Mesenchymal stem cell (in vitro differentiated cells and primary cell): ENCODE measurements around the gene CRKL.

ENCODE experiments used
- DNase-seq: peaks from one replicate; pipeline ENCODE4 v3.0.0-alpha.2; 2013
- H2AFZ ChIP-seq: one replicate; pipeline ENCODE4 v1.6.1; 2013; ENCODE audit warnings: low read depth, mild to moderate bottlenecking, control low read depth, inconsistent platforms, low read length, moderate library complexity
- H2AK5ac ChIP-seq: 2 replicates; pipeline ENCODE4 v1.6.1; 2013; ENCODE audit warnings: low read length, moderate library complexity, mild to moderate bottlenecking, inconsistent platforms; ENCODE audit not compliant: severe bottlenecking
- H2BK120ac ChIP-seq: one replicate; pipeline ENCODE4 v1.6.1; 2013; ENCODE audit warnings: low read depth, mild to moderate bottlenecking, inconsistent platforms, low read length, moderate library complexity
- H2BK12ac ChIP-seq, 2 experiments: one replicate each; pipeline ENCODE4 v1.6.1; 2013; ENCODE audit warnings: inconsistent platforms in 2 of 2, low read length in 2 of 2, mild to moderate bottlenecking in 2 of 2, moderate library complexity in 2 of 2, control low read depth in 1 of 2
- H2BK15ac ChIP-seq: one replicate; pipeline ENCODE4 v1.6.1; 2013; ENCODE audit warnings: mild to moderate bottlenecking, low read depth, inconsistent platforms; ENCODE audit not compliant: poor library complexity, severe bottlenecking
- H2BK5ac ChIP-seq: 2 replicates; pipeline ENCODE4 v1.6.1; 2013; ENCODE audit warnings: low read depth, mild to moderate bottlenecking, low read length, control low read depth, inconsistent platforms; ENCODE audit not compliant: poor library complexity, severe bottlenecking
- H3K14ac ChIP-seq, 2 experiments: one replicate each; pipeline ENCODE4 v1.6.1; 2013; ENCODE audit warnings: inconsistent platforms in 2 of 2, low read length in 2 of 2, control low read depth in 1 of 2, mild to moderate bottlenecking in 1 of 2, moderate library complexity in 1 of 2
- H3K18ac ChIP-seq, 2 experiments: one replicate each; pipeline ENCODE4 v1.6.1; 2013; ENCODE audit warnings: inconsistent platforms in 2 of 2, low read length in 2 of 2, control low read depth in 1 of 2, low read depth in 1 of 2, mild to moderate bottlenecking in 1 of 2
- H3K23ac ChIP-seq, 2 experiments: one replicate each; pipeline ENCODE4 v1.6.1; 2013; ENCODE audit warnings: inconsistent platforms in 2 of 2, low read length in 2 of 2, mild to moderate bottlenecking in 2 of 2, moderate library complexity in 2 of 2, control low read depth in 1 of 2
- H3K27ac ChIP-seq: 2 replicates; pipeline ENCODE4 v1.5.1; 2013; ENCODE audit warnings: mild to moderate bottlenecking, moderate library complexity, low read length, control low read depth, inconsistent platforms; ENCODE audit not compliant: poor library complexity, severe bottlenecking
- H3K27me3 ChIP-seq, 2 experiments: 2 replicates each; pipeline versions ENCODE4 v1.6.1 to v1.7.0; 2013; ENCODE audit warnings: low read length in 2 of 2, mild to moderate bottlenecking in 2 of 2, moderate library complexity in 2 of 2, control low read depth in 1 of 2, inconsistent platforms in 1 of 2; ENCODE audit not compliant: control insufficient read depth in 1 of 2, insufficient read depth in 1 of 2
- H3K36me3 ChIP-seq, 2 experiments: 2 replicates each; pipeline versions ENCODE4 v1.6.1 to v1.7.0; 2013; ENCODE audit warnings: low read length in 2 of 2, control low read depth in 1 of 2, inconsistent platforms in 1 of 2, low read depth in 1 of 2, mild to moderate bottlenecking in 1 of 2; ENCODE audit not compliant: insufficient read depth in 2 of 2, control insufficient read depth in 1 of 2
- H3K4ac ChIP-seq, 2 experiments: one replicate each; pipeline ENCODE4 v1.6.1; 2013; ENCODE audit warnings: inconsistent platforms in 2 of 2, low read length in 2 of 2, mild to moderate bottlenecking in 2 of 2, moderate library complexity in 2 of 2, control low read depth in 1 of 2, low read depth in 1 of 2
- H3K4me1 ChIP-seq: 2 replicates; pipeline ENCODE4 v1.6.1; 2013; ENCODE audit warnings: low read depth, low read length, control low read depth; ENCODE audit not compliant: control insufficient read depth, insufficient read depth
- H3K4me2 ChIP-seq: 2 replicates; pipeline ENCODE4 v1.6.1; 2013; ENCODE audit warnings: low read length, mild to moderate bottlenecking, inconsistent platforms; ENCODE audit not compliant: poor library complexity, severe bottlenecking
- H3K4me3 ChIP-seq, 2 experiments: 2 replicates each; pipeline versions ENCODE4 v1.5.1 to v1.7.0; 2013; ENCODE audit warnings: low read length in 2 of 2, mild to moderate bottlenecking in 2 of 2, control low read depth in 1 of 2, low read depth in 1 of 2; ENCODE audit not compliant: insufficient read depth in 1 of 2
- H3K79me1 ChIP-seq: replicated peaks from 2 replicates; pipeline ENCODE4 v1.6.1; 2013; ENCODE audit warnings: mild to moderate bottlenecking, control low read depth, low read length, inconsistent platforms; ENCODE audit not compliant: poor library complexity, severe bottlenecking
- H3K9ac ChIP-seq: 2 replicates; pipeline ENCODE4 v1.7.0; 2013; ENCODE audit warnings: mild to moderate bottlenecking, low read length, moderate library complexity
- H3K9me3 ChIP-seq: 2 replicates; pipeline ENCODE4 v1.7.0; 2013; ENCODE audit warnings: mild to moderate bottlenecking, low read length; ENCODE audit not compliant: control insufficient read depth
- H4K8ac ChIP-seq: one replicate; pipeline ENCODE4 v1.6.1; 2013; ENCODE audit warnings: inconsistent platforms, mild to moderate bottlenecking, low read length, moderate library complexity
- H4K91ac ChIP-seq: one replicate; pipeline ENCODE4 v1.6.1; 2013; ENCODE audit warnings: mild to moderate bottlenecking, low read length, inconsistent platforms
- WGBS: methylation state at CpG from one replicate; pipeline ENCODE4 v1.1.7; 2013; ENCODE audit warnings: mixed read lengths; 5-methylcytosine and 5-hydroxymethylcytosine counted together

The CRKL gene

DNA sequence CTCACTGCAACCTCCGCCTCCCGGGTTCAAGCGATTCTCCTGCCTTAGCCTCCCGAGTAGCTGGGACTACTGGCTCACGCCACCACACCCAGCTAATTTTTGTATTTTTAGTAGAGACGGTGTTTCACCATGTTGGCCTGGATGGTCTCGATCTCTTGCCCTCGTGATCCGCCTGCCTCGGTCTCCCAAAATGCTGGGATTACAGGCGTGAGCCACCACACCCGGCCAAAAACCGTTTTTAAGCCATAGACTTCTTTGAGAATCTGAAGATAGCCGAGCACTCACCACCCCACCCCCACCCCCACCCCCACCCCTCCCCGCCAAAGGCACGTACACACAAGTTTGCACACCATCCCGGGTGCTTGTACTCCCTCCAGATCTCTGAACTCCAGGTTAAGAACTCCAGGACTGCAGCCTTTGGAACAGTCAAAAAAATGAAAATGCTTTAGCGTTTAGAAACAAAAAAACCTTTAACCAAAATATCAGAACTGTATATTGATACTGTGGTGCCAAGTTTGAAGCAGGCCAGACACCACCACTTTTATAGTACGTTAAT is 1.5 kb downstream of the CRKL start:
- no peak for DNase-seq
- Histone ChIP-seq H3K23ac (no peak overlapping the region), H3K4me3 (peak overlapping the region; percentile 94 to 100), H2BK15ac (no peak overlapping the region), H3K4me1 (peaks cover 4% of the 10 kb centered on the region), H2BK5ac (no peak overlapping the region), H3K4ac (no peak overlapping the region), H3K14ac (no peak overlapping the region), H3K27ac (no peak overlapping the region), H2BK12ac (no peak overlapping the region), H2BK120ac (no peak overlapping the region), H3K9ac (peak overlapping the region; percentile 94), H3K79me1 (peaks cover 3% of the 10 kb centered on the region), H4K8ac (no peak overlapping the region), H2AK5ac (no peak overlapping the region), H3K9me3 (no peaks in the 10 kb centered on the region), H2AFZ (no peak overlapping the region), H3K27me3 (no peaks in the 10 kb centered on the region), H4K91ac (no peak overlapping the region), H3K36me3 (no peaks in the 10 kb centered on the region), H3K18ac (no peak overlapping the region), H3K4me2 (peak overlapping the region; percentile 70)
- under 1% methylated on average over 12 of the region's 19 CpGs for WGBS

DNA sequence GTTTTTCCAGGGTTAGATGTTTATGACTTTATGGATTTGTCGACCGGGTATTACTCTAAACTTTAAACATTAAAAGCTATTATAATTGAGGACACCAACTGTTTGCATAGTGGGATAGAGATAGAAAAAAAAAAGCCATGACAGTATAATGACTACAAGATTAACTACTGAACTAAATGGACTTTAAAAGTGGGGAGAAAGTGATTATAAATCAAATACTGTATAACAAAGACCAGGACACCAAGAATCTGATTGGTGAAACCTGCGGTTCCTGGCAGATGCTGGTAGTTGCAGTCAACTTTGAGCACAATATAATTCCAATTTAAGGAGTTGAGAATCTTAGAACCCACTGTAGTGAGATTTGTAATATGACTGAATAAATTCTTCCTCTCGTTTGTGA is 2.5 kb downstream of the CRKL start:
- Histone ChIP-seq H2AK5ac (no peak overlapping the region), H3K27me3 (no peaks in the 10 kb centered on the region), H3K9ac (peak overlapping the region; percentile 94), H3K4ac (no peak overlapping the region), H2BK15ac (no peak overlapping the region), H3K18ac (no peak overlapping the region), H3K79me1 (peaks cover 3% of the 10 kb centered on the region), H3K4me3 (peak overlapping the region in 1 of 2 experiments; percentile 100), H3K36me3 (no peaks in the 10 kb centered on the region), H3K14ac (no peak overlapping the region), H3K27ac (no peak overlapping the region), H3K23ac (no peak overlapping the region), H4K8ac (no peak overlapping the region), H2BK120ac (no peak overlapping the region), H2BK5ac (no peak overlapping the region), H3K9me3 (no peaks in the 10 kb centered on the region), H2BK12ac (no peak overlapping the region), H3K4me1 (peaks cover 6% of the 10 kb centered on the region), H2AFZ (no peak overlapping the region), H3K4me2 (peak overlapping the region; percentile 65), H4K91ac (no peak overlapping the region)
- WGBS: no CpG with 5 or more reads among the region's 4 CpGs
- peak; percentile 18 for DNase-seq

DNA sequence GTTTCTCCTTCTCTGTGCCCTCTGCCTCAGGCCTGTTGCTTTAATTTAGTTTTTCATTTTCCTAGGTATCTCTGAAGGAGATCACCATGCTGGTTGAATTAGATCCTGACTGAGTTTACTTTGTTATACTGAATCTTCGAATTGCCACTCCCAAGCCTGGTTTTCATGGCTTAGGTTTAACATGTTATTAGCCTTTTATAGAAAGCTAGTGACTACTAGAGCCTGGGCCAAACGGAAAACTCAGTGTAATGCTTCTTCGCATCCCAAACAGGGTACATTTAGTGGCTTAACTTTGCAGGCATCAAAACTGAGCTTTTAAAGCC is 3.6 kb downstream of the CRKL start:
- Histone ChIP-seq H2BK120ac (no peak overlapping the region), H3K4me2 (peak overlapping the region; percentile 30), H2AFZ (no peak overlapping the region), H3K79me1 (peaks cover 2% of the 10 kb centered on the region), H3K27ac (no peak overlapping the region), H3K4me1 (peaks cover 8% of the 10 kb centered on the region), H3K9ac (peak overlapping the region; percentile 94), H3K4me3 (peak overlapping the region in 1 of 2 experiments; percentile 100), H3K4ac (no peak overlapping the region), H3K23ac (peak overlapping the region in 1 of 2 experiments; percentile 57), H2BK15ac (no peak overlapping the region), H3K27me3 (no peaks in the 10 kb centered on the region), H2BK12ac (no peak overlapping the region), H2AK5ac (no peak overlapping the region), H4K8ac (no peak overlapping the region), H3K36me3 (peaks cover 0 to 4% of the 10 kb centered on the region in 2 experiments), H3K18ac (no peak overlapping the region), H3K9me3 (no peaks in the 10 kb centered on the region), H4K91ac (no peak overlapping the region), H2BK5ac (no peak overlapping the region), H3K14ac (no peak overlapping the region)
- WGBS: 90% methylated on average over 3 of the region's 3 CpGs
- no peak for DNase-seq

DNA sequence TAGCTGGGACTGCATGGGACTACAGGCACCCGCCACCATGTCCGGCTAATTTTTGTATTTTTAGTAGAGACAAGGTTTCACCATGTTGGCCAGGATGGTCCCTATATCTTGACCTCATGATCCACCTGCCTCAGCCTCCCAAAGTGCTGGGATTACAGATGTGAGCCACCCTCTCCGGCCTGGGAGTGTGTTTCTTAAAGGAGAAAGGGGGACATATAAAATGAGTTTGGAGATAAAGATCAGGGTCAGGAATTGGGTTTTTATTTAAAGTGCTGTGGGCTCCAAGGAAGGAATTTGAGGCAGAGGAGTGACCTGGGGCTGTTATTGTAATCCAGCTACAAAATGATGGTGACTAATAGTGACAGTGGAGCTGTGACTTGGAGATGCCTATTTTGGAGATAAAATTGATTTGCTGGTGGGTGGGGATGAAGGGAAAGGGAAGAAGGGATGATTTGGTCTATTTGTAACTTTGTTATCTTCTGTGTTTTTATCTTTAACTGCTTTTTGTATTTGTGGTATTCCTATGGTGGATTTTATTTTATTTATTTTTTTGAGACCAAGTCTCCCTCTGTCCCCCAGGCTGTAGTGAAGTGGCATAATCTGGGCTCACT is 5.0 kb downstream of the CRKL start:
- Histone ChIP-seq H4K91ac (no peak overlapping the region), H3K18ac (no peak overlapping the region), H2BK5ac (no peak overlapping the region), H3K27ac (no peak overlapping the region), H2BK15ac (no peak overlapping the region), H3K14ac (no peak overlapping the region), H3K79me1 (no peaks in the 10 kb centered on the region), H3K23ac (no peak overlapping the region), H2BK120ac (no peak overlapping the region), H4K8ac (no peak overlapping the region), H3K4me3 (no peak overlapping the region), H3K4me2 (no peak overlapping the region), H2BK12ac (no peak overlapping the region), H3K4ac (no peak overlapping the region), H2AFZ (no peak overlapping the region), H3K9ac (no peak overlapping the region), H3K27me3 (no peaks in the 10 kb centered on the region), H3K36me3 (peaks cover 0 to 4% of the 10 kb centered on the region in 2 experiments), H3K4me1 (peaks cover 8% of the 10 kb centered on the region), H2AK5ac (no peak overlapping the region), H3K9me3 (no peaks in the 10 kb centered on the region)
- DNase-seq: no peak
- WGBS: 92% methylated on average over 1 of the region's 3 CpGs
